MM.1S (cell line): ENCODE measurements around the gene SS18L1.

Experiments
- EZH2 ChIP-seq: fragments of 300-600 bp; sonication (generic); optimal IDR thresholded peaks from 2 replicates; pipeline ENCODE3; 2017; ENCODE audit warnings: low read depth, mild to moderate bottlenecking, antibody characterized with exemption, low read length, mixed read lengths
- TF ChIP-seq, protein P1 (sequence below): fragments of 300-600 bp; sonication (generic); IDR thresholded peaks from 2 replicates; pipeline ENCODE4 v1.5.1; 2016; ENCODE audit warnings: antibody characterized with exemption, low read length, mixed read lengths

DNA sequence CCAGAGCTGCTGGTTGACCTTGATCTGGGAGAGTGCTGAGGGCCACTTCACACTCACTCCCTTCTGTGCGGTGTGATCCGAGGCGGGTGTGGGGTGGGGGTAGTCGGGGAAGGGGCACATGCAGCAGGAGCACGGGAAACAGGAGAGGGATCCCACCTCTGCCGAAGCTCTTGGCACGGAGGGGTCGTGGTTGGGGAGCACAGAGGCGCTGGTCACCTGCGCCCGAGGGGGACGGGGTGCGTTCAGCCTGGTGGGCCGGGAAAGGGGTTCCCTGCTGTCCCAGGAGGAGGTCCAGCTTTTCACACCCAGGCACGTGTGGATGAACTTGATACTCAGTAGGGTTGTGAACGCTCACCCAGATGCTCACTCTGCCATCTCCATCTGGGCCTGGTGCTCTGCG lies 17.3 kb downstream of the SS18L1 start:
- TF ChIP-seq, protein P1, sequence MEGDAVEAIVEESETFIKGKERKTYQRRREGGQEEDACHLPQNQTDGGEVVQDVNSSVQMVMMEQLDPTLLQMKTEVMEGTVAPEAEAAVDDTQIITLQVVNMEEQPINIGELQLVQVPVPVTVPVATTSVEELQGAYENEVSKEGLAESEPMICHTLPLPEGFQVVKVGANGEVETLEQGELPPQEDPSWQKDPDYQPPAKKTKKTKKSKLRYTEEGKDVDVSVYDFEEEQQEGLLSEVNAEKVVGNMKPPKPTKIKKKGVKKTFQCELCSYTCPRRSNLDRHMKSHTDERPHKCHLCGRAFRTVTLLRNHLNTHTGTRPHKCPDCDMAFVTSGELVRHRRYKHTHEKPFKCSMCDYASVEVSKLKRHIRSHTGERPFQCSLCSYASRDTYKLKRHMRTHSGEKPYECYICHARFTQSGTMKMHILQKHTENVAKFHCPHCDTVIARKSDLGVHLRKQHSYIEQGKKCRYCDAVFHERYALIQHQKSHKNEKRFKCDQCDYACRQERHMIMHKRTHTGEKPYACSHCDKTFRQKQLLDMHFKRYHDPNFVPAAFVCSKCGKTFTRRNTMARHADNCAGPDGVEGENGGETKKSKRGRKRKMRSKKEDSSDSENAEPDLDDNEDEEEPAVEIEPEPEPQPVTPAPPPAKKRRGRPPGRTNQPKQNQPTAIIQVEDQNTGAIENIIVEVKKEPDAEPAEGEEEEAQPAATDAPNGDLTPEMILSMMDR, result no peak
- TF ChIP-seq EZH2, result no peak
